HFFc6 (cell line): ENCODE results near the gene FOXK2. TPM values are rescaled to one million over a fixed set of nuclear protein-coding genes. Genes with fewer than 3 reads are reported as not detected.
"Not testable (repeated sequence)": the region's sequence is repeated elsewhere in the genome, so short reads cannot be mapped to it uniquely, and the experiment has no call there.

ENCODE experiments used
- DNase-seq: peaks from one replicate; pipeline ENCODE4 v3.0.0-alpha.2; 2018
- H3K27ac Mint-ChIP-seq: 2 replicates; pipeline ENCODE4 v1.8.0; 2020; ENCODE audit warnings: mild to moderate bottlenecking, mixed read lengths
- H3K27me3 Mint-ChIP-seq: 2 replicates; pipeline ENCODE4 v1.8.0; 2021; ENCODE audit warnings: mild to moderate bottlenecking, moderate library complexity, mixed read lengths; ENCODE audit not compliant: insufficient read depth
- H3K36me3 Mint-ChIP-seq: 2 replicates; pipeline ENCODE4 v1.8.0; 2021; ENCODE audit warnings: low read depth, mixed read lengths
- H3K4me1 Mint-ChIP-seq: 2 replicates; pipeline ENCODE4 v1.8.0; 2020; ENCODE audit warnings: low read depth, mixed read lengths
- H3K4me3 Mint-ChIP-seq: 2 replicates; pipeline ENCODE4 v1.8.0; 2020; ENCODE audit warnings: mild to moderate bottlenecking, moderate library complexity, mixed read lengths
- H3K9me3 Mint-ChIP-seq: 2 replicates; pipeline ENCODE4 v1.8.0; 2020; ENCODE audit warnings: mild to moderate bottlenecking, mixed read lengths
- CTCF ChIP-seq: fragments of 200-600 bp; sonication (generic); IDR thresholded peaks from 2 replicates; pipeline ENCODE4 v1.5.0; 2021; ENCODE audit warnings: antibody characterized with exemption, mild to moderate bottlenecking
- total RNA-seq, 6 experiments: library from RNA; stranded (reverse); fragmentation: NEBNext Ultra II Directional; extraction: Animal tissue kit (Norgen Biotek cat#: 25700); gene quantifications; 2 replicates in 1 of 6; 3 replicates in 5 of 6; pipeline ENCODE4 v1.2.3, GENCODE V29; 2021

The FOXK2 gene
- total RNA-seq, 6 experiments from 2014 or later = 38.6 to 46.3 (median 41.1) TPM

- TF ChIP-seq CTCF = no peak
- H3K36me3 Mint-ChIP-seq = peaks cover 30% of the 10 kb centered on the region
- H3K9me3 Mint-ChIP-seq = no peaks in the 10 kb centered on the region
- peaks cover 18% of the 10 kb centered on the region for H3K4me1 Mint-ChIP-seq
- H3K27ac Mint-ChIP-seq = no peak overlapping the region
- no peaks in the 10 kb centered on the region; the same call in 1 of the 2 replicates for H3K27me3 Mint-ChIP-seq
- no peak overlapping the region for H3K4me3 Mint-ChIP-seq
- DNase-seq = no peak
These were observed 50.7 kb downstream of the FOXK2 start for GRCh38 chr17:82570277-82570676.

GRCh38 chr17:82571855-82572254 is 52.3 kb downstream of the FOXK2 start:
- H3K9me3 Mint-ChIP-seq = no peaks in the 10 kb centered on the region
- no peak overlapping the region; the same call in 1 of the 2 replicates for H3K27ac Mint-ChIP-seq
- H3K36me3 Mint-ChIP-seq = peaks cover 30% of the 10 kb centered on the region

GRCh38 chr17:82574041-82574440 is 54.5 kb downstream of the FOXK2 start:
- H3K27me3 Mint-ChIP-seq = no peaks in the 10 kb centered on the region; the same call in 1 of the 2 replicates
- H3K4me1 Mint-ChIP-seq = peaks cover 2% of the 10 kb centered on the region; the same call in 1 of the 2 replicates
- peaks cover 34% of the 10 kb centered on the region for H3K36me3 Mint-ChIP-seq
- no peak overlapping the region for H3K27ac Mint-ChIP-seq
- DNase-seq = no peak
- H3K9me3 Mint-ChIP-seq = no peaks in the 10 kb centered on the region
- H3K4me3 Mint-ChIP-seq = no peak overlapping the region
- TF ChIP-seq CTCF = no peak

More at GRCh38 chr17:82571855-82572254, 52.3 kb downstream of the FOXK2 start:
- H3K27me3 Mint-ChIP-seq = no peaks in the 10 kb centered on the region; the same call in 1 of the 2 replicates
- no peak for TF ChIP-seq CTCF
- peaks cover 13% of the 10 kb centered on the region for H3K4me1 Mint-ChIP-seq
- no peak for DNase-seq
- H3K4me3 Mint-ChIP-seq = no peak overlapping the region

- DNase-seq, H3K4me3 Mint-ChIP-seq, H3K4me1 Mint-ChIP-seq, H3K9me3 Mint-ChIP-seq, H3K27me3 Mint-ChIP-seq, H3K27ac Mint-ChIP-seq: not testable (repeated sequence)
- peaks cover 29% of the 10 kb centered on the region for H3K36me3 Mint-ChIP-seq
These were observed 56.2 kb downstream of the FOXK2 start for GRCh38 chr17:82575581-82576221.

GRCh38 chr17:82577300-82577699 is 57.8 kb downstream of the FOXK2 start:
- H3K9me3 Mint-ChIP-seq = no peaks in the 10 kb centered on the region
- no peak overlapping the region for H3K27ac Mint-ChIP-seq
- H3K4me3 Mint-ChIP-seq = no peak overlapping the region; the same call in 1 of the 2 replicates
- no peak for DNase-seq
- TF ChIP-seq CTCF = no peak
- no peaks in the 10 kb centered on the region for H3K4me1 Mint-ChIP-seq
- H3K36me3 Mint-ChIP-seq = peaks cover 24% of the 10 kb centered on the region
- H3K27me3 Mint-ChIP-seq = no peaks in the 10 kb centered on the region

GRCh38 chr17:82579969-82580368 is 60.4 kb downstream of the FOXK2 start:
- H3K36me3 Mint-ChIP-seq = peaks cover 32% of the 10 kb centered on the region
- H3K9me3 Mint-ChIP-seq, DNase-seq, H3K27ac Mint-ChIP-seq, H3K4me3 Mint-ChIP-seq, H3K4me1 Mint-ChIP-seq, H3K27me3 Mint-ChIP-seq: not testable (repeated sequence)
